GM13977 (cell line): ENCODE results near the gene ENTREP3.
A peak's percentile ranks its signal among the peaks of the same experiment; 100 is the strongest.
"Not testable (repeated sequence)": the region's sequence is repeated elsewhere in the genome, so short reads cannot be mapped to it uniquely, and the experiment has no call there.

Experiments
- DNase-seq: peaks from one replicate; pipeline ENCODE4 v3.0.0; 2012; ENCODE audit warnings: low spot score
- in situ Hi-C: fragments of 300-500 bp; cut with MboI; formaldehyde crosslinking; loops from one replicate; pipeline ENCODE4 v1.12.0; 2022; ENCODE audit warnings: low sequenced_read_pairs, low pct_unique_long_range_greater_than_20kb, mixed read lengths, inconsistent platforms; ENCODE audit not compliant: unreplicated experiment
- TF ChIP-seq, protein P1 (sequence below): IDR thresholded peaks from 2 replicates; pipeline ENCODE4 v1.5.1; 2012; ENCODE audit warnings: mild to moderate bottlenecking, control low read depth; ENCODE audit not compliant: insufficient read depth; ENCODE audit errors: extremely low read depth, missing control alignments

Gene ENTREP3

DNA sequence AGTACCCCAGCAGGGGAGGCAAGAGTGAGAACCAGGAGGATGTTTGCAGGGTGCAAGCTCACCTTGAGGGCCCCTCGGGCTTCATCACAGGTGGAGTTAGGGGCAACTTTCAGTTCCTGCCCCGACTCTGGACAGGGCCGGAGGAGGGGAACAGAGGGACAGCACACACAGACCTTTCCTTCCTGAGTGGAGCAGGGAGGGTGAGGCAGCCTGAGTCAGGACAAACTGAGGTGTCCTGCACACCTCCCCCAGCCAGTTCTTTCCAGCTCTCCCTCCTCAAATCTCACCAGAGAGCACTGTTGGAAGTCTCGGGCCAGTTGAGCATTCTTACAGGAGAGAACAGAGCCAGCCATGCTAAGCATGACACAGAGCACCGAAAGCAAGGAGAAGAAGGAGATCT lies 1.5 kb downstream of the ENTREP3 start:
- DNase-seq = no peak
- TF ChIP-seq, protein P1, sequence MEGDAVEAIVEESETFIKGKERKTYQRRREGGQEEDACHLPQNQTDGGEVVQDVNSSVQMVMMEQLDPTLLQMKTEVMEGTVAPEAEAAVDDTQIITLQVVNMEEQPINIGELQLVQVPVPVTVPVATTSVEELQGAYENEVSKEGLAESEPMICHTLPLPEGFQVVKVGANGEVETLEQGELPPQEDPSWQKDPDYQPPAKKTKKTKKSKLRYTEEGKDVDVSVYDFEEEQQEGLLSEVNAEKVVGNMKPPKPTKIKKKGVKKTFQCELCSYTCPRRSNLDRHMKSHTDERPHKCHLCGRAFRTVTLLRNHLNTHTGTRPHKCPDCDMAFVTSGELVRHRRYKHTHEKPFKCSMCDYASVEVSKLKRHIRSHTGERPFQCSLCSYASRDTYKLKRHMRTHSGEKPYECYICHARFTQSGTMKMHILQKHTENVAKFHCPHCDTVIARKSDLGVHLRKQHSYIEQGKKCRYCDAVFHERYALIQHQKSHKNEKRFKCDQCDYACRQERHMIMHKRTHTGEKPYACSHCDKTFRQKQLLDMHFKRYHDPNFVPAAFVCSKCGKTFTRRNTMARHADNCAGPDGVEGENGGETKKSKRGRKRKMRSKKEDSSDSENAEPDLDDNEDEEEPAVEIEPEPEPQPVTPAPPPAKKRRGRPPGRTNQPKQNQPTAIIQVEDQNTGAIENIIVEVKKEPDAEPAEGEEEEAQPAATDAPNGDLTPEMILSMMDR = no peak
- in situ Hi-C loops = loop anchor here (25.0 kb wide), 1 partner anchor 334 kb away; no protein-coding TSS in a partner anchor

DNA sequence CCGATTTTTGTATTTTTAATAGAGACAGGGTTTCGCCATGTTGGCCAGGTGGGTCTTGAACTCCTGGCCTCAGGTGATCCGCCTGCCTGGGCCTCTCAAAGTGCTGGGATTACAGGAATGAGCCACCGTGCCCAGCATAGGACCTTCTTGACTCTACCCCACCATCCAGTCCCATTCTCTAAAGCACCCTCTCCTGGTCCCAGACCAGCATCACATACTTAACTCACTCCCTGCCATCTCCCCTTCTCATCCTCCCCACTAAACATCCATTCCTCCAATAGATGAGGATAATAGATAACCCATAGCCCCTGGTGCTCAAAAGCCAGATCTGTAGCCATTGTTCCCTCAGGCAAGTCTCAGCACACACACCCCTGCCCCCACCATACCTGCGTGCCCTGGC lies 2.1 kb downstream of the ENTREP3 start:
- TF ChIP-seq, protein P1 = no peak
- DNase-seq = no peak
- in situ Hi-C loops = loop anchor here (25.0 kb wide), 1 partner anchor 334 kb away; no protein-coding TSS in a partner anchor

DNA sequence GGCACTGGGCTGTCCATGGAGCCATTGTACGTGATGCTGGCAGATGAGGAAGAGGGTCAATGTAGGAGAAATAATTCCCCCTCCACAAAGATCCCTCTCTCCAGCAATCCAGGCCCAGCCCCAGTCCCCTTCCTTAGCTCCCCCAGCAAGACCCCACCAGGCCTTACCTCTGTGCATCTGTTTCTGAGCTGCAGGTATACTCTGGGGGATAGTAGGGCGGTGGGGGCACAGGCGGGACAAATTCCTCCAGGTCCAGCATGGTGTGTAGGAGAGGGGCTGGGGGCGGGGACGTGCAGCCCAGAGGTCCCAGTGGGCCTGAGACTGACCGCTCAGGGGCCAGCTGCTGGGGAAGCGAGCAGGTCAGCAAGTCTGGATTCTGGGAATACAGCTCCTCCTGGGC lies 3.7 kb downstream of the ENTREP3 start:
- TF ChIP-seq, protein P1 = no peak
- in situ Hi-C loops = loop anchor here (25.0 kb wide), 1 partner anchor 336 kb away; no protein-coding TSS in a partner anchor

DNA sequence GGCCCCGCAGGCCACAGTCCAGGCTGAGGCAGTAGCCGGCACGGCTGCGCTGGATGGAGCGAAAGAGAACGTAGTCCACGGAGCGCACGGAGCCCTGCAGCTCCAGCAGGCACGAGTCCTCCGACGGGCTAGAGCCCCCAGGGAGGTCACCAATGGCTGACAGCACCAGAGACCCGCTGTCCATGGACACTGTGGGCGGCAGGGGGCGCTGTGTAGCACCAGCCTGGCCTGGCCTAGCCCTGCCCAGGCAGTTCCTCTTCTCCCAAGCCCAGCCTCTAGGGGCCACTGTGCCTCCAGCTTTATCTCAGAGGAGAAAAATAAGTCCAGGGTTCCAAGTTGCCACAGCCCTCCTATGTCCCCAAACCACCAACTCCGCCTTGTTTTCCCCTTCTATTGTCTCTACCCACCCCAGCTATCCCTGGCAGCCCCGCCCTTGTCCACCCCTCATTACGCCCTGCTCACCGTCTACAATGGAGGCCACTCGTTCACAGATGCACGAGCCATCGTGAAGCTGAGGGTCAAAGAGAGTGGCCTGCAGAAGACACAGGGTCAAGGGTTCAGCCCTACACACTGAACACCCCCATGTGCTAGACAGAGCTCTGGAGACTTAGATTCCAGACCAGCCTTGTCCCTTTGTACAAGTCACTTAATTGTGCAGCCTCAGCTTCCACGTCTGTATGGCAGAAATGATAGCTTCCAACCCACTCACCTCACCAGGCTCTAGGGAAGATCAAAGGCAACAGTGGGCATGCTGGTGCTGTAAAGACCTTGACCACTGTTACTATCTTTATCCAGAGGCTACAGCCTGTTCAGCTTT lies 4.4 kb downstream of the ENTREP3 start:
- TF ChIP-seq, protein P1 = peak; percentile 100
- peak; percentile 98 for DNase-seq
- in situ Hi-C loops = loop anchor here (25.0 kb wide), 1 partner anchor 336 kb away; no protein-coding TSS in a partner anchor

More for the DNA sequence above, 3.7 kb downstream of the ENTREP3 start:
- no peak for DNase-seq

DNA sequence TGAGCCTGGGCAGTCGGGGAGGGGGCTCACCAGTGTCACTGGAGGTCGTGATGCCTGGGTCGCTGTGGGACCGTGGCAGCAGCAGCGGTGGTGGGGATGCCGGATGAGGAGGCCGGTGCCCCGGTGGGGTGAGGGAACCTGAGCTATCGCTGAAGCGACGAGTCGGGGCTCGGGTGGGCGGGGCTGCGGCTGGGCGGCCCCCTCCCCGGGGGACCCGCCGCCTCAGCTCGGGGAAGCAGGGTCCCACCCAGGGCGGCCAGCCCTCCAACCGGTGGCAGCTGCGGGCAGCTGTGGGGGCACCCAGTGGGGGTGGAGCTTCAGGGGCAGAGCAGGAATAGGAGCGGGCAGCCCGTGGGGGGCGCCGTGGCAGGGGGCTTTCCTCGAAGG lies 5.0 kb downstream of the ENTREP3 start:
- DNase-seq = no peak
- TF ChIP-seq, protein P1 = no peak
- in situ Hi-C loops = loop anchor here (25.0 kb wide), 1 partner anchor 337 kb away; no protein-coding TSS in a partner anchor

DNA sequence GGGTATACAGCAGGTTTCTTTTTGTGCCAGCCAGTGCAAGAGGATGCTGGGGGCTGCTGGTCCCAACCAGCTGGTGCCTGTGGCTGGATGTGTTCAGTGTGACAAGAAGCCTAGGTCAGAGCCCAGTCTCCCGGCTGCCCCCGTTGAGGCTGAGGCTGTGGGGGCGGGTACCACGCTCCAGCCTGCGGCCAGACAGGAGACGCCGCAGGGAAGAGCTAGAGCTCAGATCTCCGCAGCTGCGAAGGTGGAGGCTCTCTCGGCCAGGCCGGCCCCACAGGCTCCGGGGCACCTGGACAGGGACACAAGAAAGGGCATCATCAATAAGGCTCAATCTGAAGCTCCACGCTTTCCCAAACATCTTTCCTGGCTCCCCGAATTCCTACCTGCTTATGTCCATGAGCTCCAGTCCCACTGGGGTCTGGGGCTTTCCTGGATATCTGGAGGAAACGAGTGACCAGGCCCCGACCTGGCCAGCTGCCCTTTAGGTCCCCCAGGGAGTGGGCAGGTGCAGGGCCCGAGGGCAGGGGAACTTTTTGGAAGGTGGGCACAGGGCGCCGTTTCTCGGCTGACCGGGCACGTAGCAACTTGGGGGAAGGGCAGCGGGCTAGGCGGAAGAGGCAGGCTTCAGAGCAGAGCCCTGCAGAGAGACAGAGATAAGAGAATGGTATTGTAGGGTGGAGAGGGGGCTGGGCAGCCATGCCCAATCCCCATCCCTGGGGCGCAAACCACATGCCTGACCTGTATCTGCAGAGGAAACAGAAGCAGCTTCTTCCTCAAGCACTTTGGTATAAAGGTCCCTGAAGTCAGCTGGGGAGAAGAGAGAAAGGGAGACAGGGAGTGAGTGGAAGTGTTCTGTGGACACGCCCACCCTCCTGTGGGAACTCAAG lies 7.4 kb downstream of the ENTREP3 start:
- in situ Hi-C loops = no loop called here
- DNase-seq = no peak
- TF ChIP-seq, protein P1 = no peak

DNA sequence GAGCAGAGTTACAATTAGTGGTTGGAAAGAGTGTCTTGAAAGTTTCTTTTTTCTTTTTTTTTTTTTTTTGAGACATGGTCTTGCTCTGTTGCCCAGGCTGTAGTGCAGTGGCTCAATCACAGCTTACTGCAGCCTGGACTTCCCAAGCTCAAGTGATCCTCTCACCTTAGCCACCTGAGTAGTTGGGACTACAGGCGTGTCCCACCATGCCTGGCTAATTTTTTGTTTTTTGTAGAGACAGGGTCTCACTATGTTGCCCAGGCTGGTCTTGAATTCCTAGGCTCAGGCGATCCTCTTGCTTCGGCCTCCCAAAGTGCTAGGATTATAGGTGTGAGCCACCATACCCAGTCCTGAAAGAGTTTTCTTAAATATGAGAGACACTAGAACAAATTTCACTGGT lies 8.5 kb downstream of the ENTREP3 start:
- in situ Hi-C loops, DNase-seq: not testable (repeated sequence)
